HepG2 (cell line): ENCODE data around the gene FAIM2. TPM values are rescaled to one million over a fixed set of nuclear protein-coding genes. Genes with fewer than 3 reads are reported as not detected.

Experiments
- ATAC-seq: fragments of 200-7000 bp; cut with Tn5 transposase; 3 replicates; pipeline ENCODE4 v1.9.1; 2020; ENCODE audit warnings: mild to moderate bottlenecking, moderate library complexity
- BruUV-seq: library from RNA; stranded (reverse); fragments of 400-500 nt; replicated peaks from 2 replicates; lab custom pipeline; 2021; lab: Mats Ljungman, UMichigan
- CTCF ChIA-PET: fragments of 300-600 bp; formaldehyde crosslinking; extraction: SDS; loops from one replicate; lab custom pipeline; 2021; ENCODE audit warnings: low total read pairs, inconsistent platforms, low intra/inter-chr PET ratio; lab: Yijun Ruan, JAX
- POLR2A ChIA-PET: fragments of 350-600 bp; sonication (Branson Sonifier 250); formaldehyde crosslinking; loops from one replicate; lab custom pipeline; 2020; ENCODE audit warnings: antibody characterized with exemption, inconsistent platforms; lab: Yijun Ruan, JAX
- DNase-seq: peaks from one replicate; pipeline ENCODE4 v3.0.0-alpha.2; 2015; ENCODE audit warnings: low spot score
- FAIRE-seq: peaks from 3 replicates; lab custom pipeline; 2011; peaks lifted over from hg19 to GRCh38; lab: Jason Lieb, UNC
- H2AFZ ChIP-seq: one replicate; pipeline ENCODE4 v1.6.1; 2011; ENCODE audit warnings: low read length, inconsistent platforms
- H3K27ac ChIP-seq: fragments of 300-600 bp; 3 replicates; pipeline ENCODE4 v1.8.0; 2011; ENCODE audit warnings: mixed run types, mild to moderate bottlenecking, mixed read lengths, low read length, inconsistent platforms; ENCODE audit not compliant: insufficient read depth; ENCODE audit errors: extremely low read length
- H3K27me3 ChIP-seq, 2 experiments: fragments of 200-600 bp in 1 of 2; 2 replicates in 1 of 2; 3 replicates in 1 of 2; pipeline versions ENCODE4 v1.6.0 to v1.8.0; 2011; ENCODE audit warnings: low read length in 2 of 2, mild to moderate bottlenecking in 2 of 2, moderate library complexity in 2 of 2, inconsistent platforms in 1 of 2; ENCODE audit not compliant: insufficient read depth in 2 of 2, control insufficient read depth in 1 of 2
- H3K36me3 ChIP-seq, 2 experiments: fragments of 200-600 bp in 1 of 2; replicated peaks in 1 of 2; 2 replicates in 1 of 2; 3 replicates in 1 of 2; pipeline versions ENCODE4 v1.5.1 to v1.8.0; 2011; ENCODE audit warnings: low read length in 2 of 2, inconsistent platforms in 1 of 2; ENCODE audit not compliant: insufficient read depth in 2 of 2, control insufficient read depth in 1 of 2
- H3K4me1 ChIP-seq: 2 replicates; pipeline ENCODE4 v1.5.1; 2012; ENCODE audit warnings: low read length, inconsistent platforms; ENCODE audit not compliant: insufficient read depth
- H3K4me2 ChIP-seq: 2 replicates; pipeline ENCODE4 v1.6.0; 2011; ENCODE audit warnings: low read depth, low read length, inconsistent platforms
- H3K4me3 ChIP-seq, 3 experiments: fragments of 200-600 bp in 1 of 3; sonication (generic), shearing (Covaris generic) in 1 of 3; replicated peaks in 1 of 3; 2 replicates each; pipeline ENCODE4 v1.5.1; 2011 to 2016; ENCODE audit warnings: low read length in 3 of 3, inconsistent platforms in 2 of 3, low read depth in 2 of 3, mild to moderate bottlenecking in 2 of 3, control low read depth in 1 of 3, mixed read lengths in 1 of 3; ENCODE audit not compliant: insufficient read depth in 1 of 3
- H3K79me2 ChIP-seq: one replicate; pipeline ENCODE4 v1.6.1; 2011; ENCODE audit warnings: low read length, inconsistent platforms; ENCODE audit not compliant: insufficient read depth
- H3K9ac ChIP-seq: 2 replicates; pipeline ENCODE4 v1.6.0; 2011; ENCODE audit warnings: mild to moderate bottlenecking, low read depth, low read length, inconsistent platforms; ENCODE audit not compliant: insufficient read depth
- H3K9me3 ChIP-seq: 2 replicates; pipeline ENCODE4 v1.5.1; 2012; ENCODE audit warnings: mild to moderate bottlenecking, low read length
- H4K20me1 ChIP-seq: 2 replicates; pipeline ENCODE4 v1.6.0; 2011; ENCODE audit warnings: inconsistent platforms, mild to moderate bottlenecking, low read length, moderate library complexity; ENCODE audit not compliant: insufficient read depth
- FOXK2 ChIP-seq: fragments of 450-650 bp; IDR thresholded peaks from 2 replicates; pipeline ENCODE4 v1.6.1; 2016
- GABPA ChIP-seq, 2 experiments: IDR thresholded peaks; 2 replicates each; pipeline ENCODE4 v1.6.1; 2011 to 2016; ENCODE audit warnings: low read depth in 2 of 2, low read length in 1 of 2, missing biosample characterization in 1 of 2, missing genetic modification characterization in 1 of 2
- HHEX ChIP-seq: IDR thresholded peaks from 2 replicates; pipeline ENCODE4 v1.6.1; 2016; ENCODE audit warnings: control low read depth
- SAFB2 ChIP-seq: sonication (generic); formaldehyde crosslinking; IDR thresholded peaks from 2 replicates; pipeline ENCODE4 v1.5.1; 2020; ENCODE audit warnings: missing genetic modification reagents, low read depth, mild to moderate bottlenecking, borderline replicate concordance
- ZC3H4 ChIP-seq: sonication (generic); formaldehyde crosslinking; IDR thresholded peaks from 2 replicates; pipeline ENCODE4 v1.4.0; 2020; ENCODE audit warnings: missing genetic modification reagents, borderline replicate concordance
- ZFY ChIP-seq: sonication (generic); formaldehyde crosslinking; IDR thresholded peaks from 2 replicates; pipeline ENCODE4 v1.4.0; 2020; ENCODE audit warnings: missing genetic modification reagents
- ZNF337 ChIP-seq: sonication (generic); formaldehyde crosslinking; IDR thresholded peaks from 2 replicates; pipeline ENCODE4 v1.5.1; 2020; ENCODE audit warnings: missing genetic modification reagents, low read depth, mild to moderate bottlenecking, borderline replicate concordance
- ZNF563 ChIP-seq: sonication (generic); formaldehyde crosslinking; IDR thresholded peaks from 2 replicates; pipeline ENCODE4 v1.8.0; 2022; ENCODE audit warnings: mild to moderate bottlenecking, moderate library complexity, missing genetic modification reagents
- ZNF788 ChIP-seq: sonication (generic); formaldehyde crosslinking; IDR thresholded peaks from 2 replicates; pipeline ENCODE4 v1.5.0; 2020; ENCODE audit warnings: mild to moderate bottlenecking, missing genetic modification reagents, borderline replicate concordance
- WGBS: methylation state at CpG from one replicate; pipeline ENCODE4 v1.1.6; 2017; ENCODE audit warnings: low lambda C conversion rate; 5-methylcytosine and 5-hydroxymethylcytosine counted together
- in situ Hi-C: cut with HindIII; loops from 2 replicates; pipeline ENCODE4 v1.10.0; 2017; ENCODE audit warnings: low pct_unique_long_range_greater_than_20kb; ENCODE audit not compliant: extremely low pct_ligation_motif_present
- intact Hi-C: fragments of 100-400 bp; cut with micrococcal nuclease; formaldehyde crosslinking; loops from one replicate; pipeline ENCODE4 v1.10.0; 2022; ENCODE audit not compliant: unreplicated experiment
- polyA plus RNA-seq, 8 experiments: library from polyadenylated mRNA; depleted of rRNA in 3 of 8; stranded (reverse) in 7 of 8; unstranded in 1 of 8; fragments of >200 nt; fragmentation: Illumina TruSeq in 4 of 8; extraction: Trizol in 4 of 8; gene quantifications; 2 replicates each; pipeline versions ENCODE4 v1.2.1 to v1.2.3, GENCODE V29; 2011 to 2016; ENCODE audit warnings: low read depth in 4 of 8, missing spikeins in 1 of 8, mixed read lengths in 1 of 8; ENCODE audit not compliant: insufficient read depth in 1 of 8
- total RNA-seq, 5 experiments: library from RNA; depleted of rRNA; stranded (reverse); fragments of >200 nt; fragmentation: Illumina TruSeq; extraction: Trizol; gene quantifications; 2 replicates each; pipeline ENCODE4 v1.2.3, GENCODE V29; 2016; ENCODE audit warnings: low read depth in 1 of 5

FAIM2 gene
- total and polyA plus RNA-seq, 2 of the 13 experiments (the other 11 are each of a cell fraction or from before 2014, with no cell fraction given), result not detected

GRCh38 chr12:49948866-49949845 lies 45.5 kb upstream of the FAIM2 start (continued):
- no peak for TF ChIP-seq FOXK2

- intact Hi-C loops (loop anchor here (10.0 kb wide), 1 partner anchor 83 kb away; no protein-coding TSS in a partner anchor), in situ Hi-C loops (no loop called here)
- peaks cover 8 to 13% of the 10 kb centered on the region in 2 experiments; a peak in 3 of 5 replicates for H3K27me3 ChIP-seq
- H3K9me3 ChIP-seq, result no peaks in the 10 kb centered on the region
- peaks cover 22% of the 10 kb centered on the region for H3K4me1 ChIP-seq
- ChIA-PET POLR2A (no interaction called here), CTCF (no interaction called here)
- H3K4me3 ChIP-seq, result no peak overlapping the region
- H3K4me2 ChIP-seq, result no peak overlapping the region
- FAIRE-seq (no peak), DNase-seq (no peak), ATAC-seq (no peak)
- H3K27ac ChIP-seq, result no peak overlapping the region
- 24% methylated on average over 5 of the region's 7 CpGs for WGBS
- H3K9ac ChIP-seq, result no peak overlapping the region
- H3K79me2 ChIP-seq, result no peaks in the 10 kb centered on the region
- no peak overlapping the region for H2AFZ ChIP-seq
- no peaks in the 10 kb centered on the region for H3K36me3 ChIP-seq
- BruUV-seq, result no TSS peak
- H4K20me1 ChIP-seq, result no peaks in the 10 kb centered on the region
- no peak for TF ChIP-seq ZNF563
- TF ChIP-seq GABPA (IDR thresholded peaks at IDR 0.05; ENCODE audit: low read depth, low read length), result no peak
- no peak for TF ChIP-seq GABPA (CRISPR knock-in tag; IDR thresholded peaks at IDR 0.05; ENCODE audit: low read depth)
Observed at GRCh38 chr12:49947593-49948226, 44.0 kb upstream of the FAIM2 start.

GRCh38 chr12:49946497-49946896 lies 42.8 kb upstream of the FAIM2 start:
- H3K4me1 ChIP-seq, result peaks cover 22% of the 10 kb centered on the region
- ATAC-seq, result no peak
- CTCF ChIA-PET, result no interaction called here
- no peak for TF ChIP-seq SAFB2 (CRISPR knock-in tag)
- no peak for TF ChIP-seq ZNF337 (CRISPR knock-in tag)
- no peak for TF ChIP-seq ZFY (CRISPR knock-in tag)
- TF ChIP-seq HHEX, result no peak
- no peak for TF ChIP-seq ZC3H4
- no peak for TF ChIP-seq ZNF788 (CRISPR knock-in tag)

More at GRCh38 chr12:49946497-49946896, 42.8 kb upstream of the FAIM2 start:
- Histone ChIP-seq H3K79me2 (no peaks in the 10 kb centered on the region), H3K27me3 (peaks cover 7 to 9% of the 10 kb centered on the region in 2 experiments; a peak in 3 of 5 replicates), H3K9ac (no peak overlapping the region), H3K36me3 (no peaks in the 10 kb centered on the region), H3K9me3 (no peaks in the 10 kb centered on the region), H3K4me3 (no peak overlapping the region), H2AFZ (no peak overlapping the region), H4K20me1 (no peaks in the 10 kb centered on the region), H3K4me2 (no peak overlapping the region), H3K27ac (no peak overlapping the region)
- FAIRE-seq (no peak), DNase-seq (no peak)
- WGBS, result 28% methylated on average over 3 of the region's 3 CpGs
- POLR2A ChIA-PET, result no interaction called here
- intact Hi-C loops, result loop anchor here (10.0 kb wide), 1 partner anchor 82 kb away; no protein-coding TSS in a partner anchor
- in situ Hi-C loops, result no loop called here
- BruUV-seq, result no TSS peak
